ENCODE data around the gene ABHD6.

- no peak for TF ChIP-seq CTCF (conservative IDR thresholded peaks at IDR 0.05)
- no peak for TF ChIP-seq ZFX (IDR thresholded peaks at IDR 0.05)
Observed at GRCh38 chr3:58202917-58203360, 34.7 kb upstream of the ABHD6 start.

All from C4-2B (cell line).